ENCODE results near the gene GRHL1. TPM values are rescaled to one million over a fixed set of nuclear protein-coding genes. Genes with fewer than 3 reads are reported as not detected.
A peak's percentile ranks its signal among the peaks of the same experiment; 100 is the strongest.

Gene GRHL1
- total and polyA plus RNA-seq, 8 donors, result 2.4 to 7.3 (median 5.5) TPM

- ATAC-seq, result no peak
- H3K27ac ChIP-seq, result no peak overlapping the region
Measured at GRCh38 chr2:9985531-9986328, 34.2 kb downstream of the GRHL1 start.

GRCh38 chr2:9988320-9988719, 36.8 kb downstream of the GRHL1 start:
- DNase-seq, result no peak
- intact Hi-C loops (cut with DNase I), result loop anchor here in 1 of 2 donors (10.0 kb wide), 2 partner anchors 56 to 184 kb away; partner anchors contain the start of gene KLF11

More at GRCh38 chr2:9985531-9986328, 34.2 kb downstream of the GRHL1 start:
- peaks cover 0 to 9% of the 10 kb centered on the region in 2 donors for H3K27me3 ChIP-seq
- DNase-seq, result no peak
- H3K9me3 ChIP-seq, result no peaks in the 10 kb centered on the region
- intact Hi-C loops (cut with DNase I), result loop anchor here in 1 of 2 donors (10.0 kb wide), 2 partner anchors 59 to 181 kb away; partner anchors contain the start of gene KLF11
- H3K4me1 ChIP-seq, result peaks cover 0 to 14% of the 10 kb centered on the region in 2 donors
- no peaks in the 10 kb centered on the region for H3K36me3 ChIP-seq
- no peak for TF ChIP-seq CTCF (IDR thresholded peaks at IDR 0.05)
- H3K4me3 ChIP-seq, result no peak overlapping the region

GRCh38 chr2:9990736-9991135, 39.2 kb downstream of the GRHL1 start:
- intact Hi-C loops (cut with DNase I), result no loop called here

More at GRCh38 chr2:9988320-9988719, 36.8 kb downstream of the GRHL1 start:
- H3K9me3 ChIP-seq, result no peaks in the 10 kb centered on the region
- no peak for TF ChIP-seq CTCF (IDR thresholded peaks at IDR 0.05)
- H3K27ac ChIP-seq, result no peak overlapping the region
- no peaks in the 10 kb centered on the region for H3K36me3 ChIP-seq
- H3K4me3 ChIP-seq, result no peak overlapping the region
- no peaks in the 10 kb centered on the region for H3K27me3 ChIP-seq
- ATAC-seq, result no peak
- peaks cover 0 to 33% of the 10 kb centered on the region in 2 donors for H3K4me1 ChIP-seq

GRCh38 chr2:9991221-9991620, 39.7 kb downstream of the GRHL1 start:
- no peak for DNase-seq
- TF ChIP-seq CTCF (IDR thresholded peaks at IDR 0.05), result no peak
- no peaks in the 10 kb centered on the region for H3K27me3 ChIP-seq
- no peaks in the 10 kb centered on the region for H3K36me3 ChIP-seq
- no peak overlapping the region for H3K4me3 ChIP-seq
- intact Hi-C loops (cut with DNase I), result no loop called here
- H3K27ac ChIP-seq, result peak overlapping the region in 1 of 2 donors; percentile 45
- H3K4me1 ChIP-seq, result peaks cover 0 to 19% of the 10 kb centered on the region in 2 donors
- H3K9me3 ChIP-seq, result no peaks in the 10 kb centered on the region
- ATAC-seq, result no peak

More at GRCh38 chr2:9990736-9991135, 39.2 kb downstream of the GRHL1 start:
- Histone ChIP-seq H3K36me3 (no peaks in the 10 kb centered on the region), H3K27me3 (no peaks in the 10 kb centered on the region), H3K9me3 (no peaks in the 10 kb centered on the region), H3K4me1 (peaks cover 0 to 19% of the 10 kb centered on the region in 2 donors), H3K27ac (peak overlapping the region; percentile 16 to 45), H3K4me3 (no peak overlapping the region)
- DNase-seq, result peak in 1 of 4 donors; percentile 74
- TF ChIP-seq CTCF (IDR thresholded peaks at IDR 0.05), result no peak
- ATAC-seq, result peak; percentile 76

- no peaks in the 10 kb centered on the region for H3K27me3 ChIP-seq
- peak; percentile 78 for ATAC-seq
- no peak for DNase-seq
- no peaks in the 10 kb centered on the region for H3K36me3 ChIP-seq
- no peak for TF ChIP-seq CTCF (IDR thresholded peaks at IDR 0.05)
- H3K4me1 ChIP-seq, result peaks cover 0 to 19% of the 10 kb centered on the region in 2 donors
- intact Hi-C loops (cut with DNase I), result no loop called here
- peak overlapping the region in 1 of 2 donors; percentile 45 for H3K27ac ChIP-seq
- no peaks in the 10 kb centered on the region for H3K9me3 ChIP-seq
- no peak overlapping the region for H3K4me3 ChIP-seq
Measured at GRCh38 chr2:9991829-9992273, 40.4 kb downstream of the GRHL1 start.
